Stimulated activated CD4-positive, alpha-beta T cell treated with anti-CD3 and anti-CD28 coated beads, Interleukin-2, amount 100 ng/mL, for 48 hours (primary cell): ENCODE results near the gene VILL.

ENCODE experiments used
- DNase-seq, 2 donors: peaks; one replicate each; pipeline ENCODE4 v3.0.0-alpha.2; 2020

The VILL gene

DNA sequence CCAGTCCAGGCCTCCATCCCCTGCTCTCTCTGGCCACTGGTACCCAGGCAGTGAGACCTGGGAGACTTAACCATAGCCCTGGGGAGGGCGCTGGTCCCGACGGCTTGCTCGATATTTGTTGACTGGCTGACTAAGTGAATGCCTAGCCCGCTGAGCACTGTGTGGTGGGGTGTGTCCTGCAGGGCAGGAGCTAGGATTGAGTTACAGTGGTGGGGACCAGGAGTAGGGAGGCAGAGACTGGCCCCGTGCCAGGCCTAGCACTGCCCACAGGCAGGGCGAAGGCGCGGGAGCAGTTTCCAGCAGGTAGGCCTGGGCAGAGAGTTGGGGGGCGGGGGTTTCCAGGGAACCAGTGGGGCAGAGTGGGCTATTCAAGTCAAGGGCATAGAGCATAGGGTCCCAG lies at the start of gene VILL:
TSS of gene VILL (plus strand) at position 260 of the 400 bp plus-strand sequence. CDS start 2,887 bp downstream, outside the sequence.
- no peak for DNase-seq

DNA sequence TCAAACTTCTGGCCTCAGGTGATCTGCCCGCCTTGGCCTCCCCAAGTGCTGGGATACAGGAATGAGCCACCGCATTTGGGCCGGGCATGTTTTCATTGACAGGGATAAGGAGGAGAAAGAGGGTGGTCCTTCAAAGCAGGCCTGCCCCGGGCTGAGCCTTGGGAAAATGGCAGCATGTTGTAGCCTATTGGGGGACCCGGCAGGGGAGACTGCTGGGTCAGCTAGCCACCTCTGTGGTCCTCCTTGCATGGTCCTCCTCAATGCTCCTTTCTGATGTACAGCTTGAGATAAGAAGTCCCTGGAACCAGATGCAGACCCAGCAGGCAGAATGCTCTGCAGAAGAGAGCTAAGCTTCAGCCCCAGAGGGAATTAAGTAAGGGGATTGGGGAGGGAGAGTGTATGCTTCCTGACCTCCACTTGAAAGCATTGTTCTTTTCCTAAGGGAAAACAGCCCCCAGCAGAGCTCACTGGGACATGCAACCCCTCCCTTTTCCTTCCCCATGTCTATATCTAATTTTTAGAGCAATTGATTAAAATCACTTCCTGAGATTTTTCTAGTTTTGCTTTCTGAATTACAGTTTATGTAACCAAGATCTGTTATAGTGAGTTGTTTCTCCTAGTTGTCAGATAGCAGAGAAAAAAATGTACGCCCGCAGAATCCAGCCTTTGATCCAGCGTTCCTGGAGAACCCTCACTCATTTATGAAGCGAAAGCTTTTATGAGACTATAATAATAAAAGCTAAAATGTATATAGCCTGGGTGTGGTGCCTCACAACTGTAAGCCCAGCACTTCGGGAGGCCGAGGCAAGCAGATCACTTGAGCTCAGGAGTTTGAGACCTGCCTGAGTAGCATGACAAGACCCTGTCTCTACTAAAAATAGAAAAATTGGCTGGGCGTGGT lies 48.7 kb upstream of the VILL start:
- no peak for DNase-seq

DNA sequence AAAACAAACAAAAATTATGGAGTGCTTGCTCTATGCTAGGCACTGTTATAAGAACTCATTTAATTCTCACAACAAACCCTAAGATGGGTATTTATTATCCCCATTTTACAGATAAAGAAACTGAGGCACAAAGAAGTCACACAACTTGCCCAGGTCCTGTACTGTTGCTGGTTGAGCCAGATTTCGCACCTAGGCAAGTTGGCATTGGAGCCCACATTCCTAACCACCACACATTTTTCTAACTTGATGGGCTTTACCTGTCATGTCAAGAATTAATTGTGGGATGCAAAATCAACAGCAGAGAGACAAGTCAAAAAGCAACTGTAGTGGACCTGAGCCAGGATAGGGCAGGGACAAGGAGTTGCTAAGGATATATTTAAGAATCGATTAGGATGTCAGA lies 47.9 kb upstream of the VILL start:
- no peak for DNase-seq

DNA sequence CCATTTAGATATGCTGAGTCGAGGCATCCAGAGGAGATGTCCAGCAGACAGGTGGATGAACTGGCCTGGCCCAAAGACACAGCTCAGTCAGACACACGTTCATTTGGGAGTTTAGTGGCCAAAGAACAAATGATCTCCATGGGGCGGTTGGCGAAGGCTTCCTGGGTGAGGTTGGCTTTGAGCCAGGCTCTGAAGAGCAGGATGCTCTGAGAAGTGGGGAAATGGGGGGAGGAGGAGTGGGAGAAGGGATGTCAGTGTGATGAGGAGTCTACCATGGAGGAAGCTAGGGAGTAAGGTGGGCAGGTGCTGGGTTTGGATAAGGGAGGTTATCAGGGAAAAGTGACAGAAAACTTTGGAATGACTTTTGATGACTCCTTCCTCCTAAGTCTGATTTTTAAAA lies 47.5 kb upstream of the VILL start:
- DNase-seq: no peak

DNA sequence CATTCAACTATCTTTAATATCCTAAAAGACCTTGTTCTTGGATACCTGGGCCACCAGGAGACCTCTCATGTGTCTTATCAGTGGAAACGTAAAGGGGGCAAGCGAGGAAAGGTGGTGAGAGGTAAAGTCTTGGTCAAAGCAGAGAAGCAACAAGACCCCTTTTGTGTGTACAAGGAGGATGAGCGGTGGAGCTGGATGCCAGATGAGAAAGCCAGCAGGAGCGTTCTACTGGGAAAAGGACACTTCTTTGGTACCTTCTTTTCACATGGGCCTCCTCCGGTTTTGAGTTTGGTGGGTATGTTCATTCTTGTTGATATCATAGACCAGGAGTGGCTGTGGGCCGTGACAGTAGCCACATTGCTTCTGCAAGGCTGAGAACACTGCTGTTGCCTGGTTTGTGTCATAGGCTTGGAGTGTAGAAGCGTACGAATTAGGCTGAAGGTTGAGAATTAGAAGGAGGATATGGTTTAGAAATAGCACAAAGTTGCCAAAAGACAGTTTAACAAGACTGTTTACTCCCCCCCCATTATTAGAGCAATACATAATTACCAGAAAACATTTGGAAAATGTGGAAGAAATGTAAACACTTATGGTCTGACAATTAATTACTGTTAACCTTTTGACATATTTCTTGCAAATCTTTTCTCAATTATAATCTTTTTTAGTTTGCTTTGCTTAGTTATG lies 46.8 kb upstream of the VILL start:
- no peak for DNase-seq

DNA sequence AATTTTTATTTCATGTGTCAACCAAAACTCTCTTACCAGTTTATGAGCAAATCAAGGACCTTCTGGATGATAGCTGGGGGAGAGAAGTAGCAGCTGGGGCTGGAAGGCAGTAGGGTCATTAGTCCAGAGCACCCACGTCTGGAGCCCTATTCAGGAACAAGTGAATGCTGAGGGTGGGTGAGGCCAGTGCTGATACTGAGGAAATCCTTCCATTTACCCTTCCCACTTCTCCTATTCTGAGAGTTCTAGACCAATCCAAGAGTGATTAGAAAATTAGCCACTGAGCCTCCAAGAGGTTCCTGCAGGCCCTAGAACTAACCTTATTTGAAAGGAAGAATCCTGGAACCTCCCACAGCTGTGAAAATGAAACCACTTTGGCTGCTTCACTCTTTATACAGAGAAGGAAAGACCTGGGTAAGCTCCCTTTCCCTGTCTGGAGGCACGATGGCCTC lies 46.2 kb upstream of the VILL start:
- DNase-seq: no peak

DNA sequence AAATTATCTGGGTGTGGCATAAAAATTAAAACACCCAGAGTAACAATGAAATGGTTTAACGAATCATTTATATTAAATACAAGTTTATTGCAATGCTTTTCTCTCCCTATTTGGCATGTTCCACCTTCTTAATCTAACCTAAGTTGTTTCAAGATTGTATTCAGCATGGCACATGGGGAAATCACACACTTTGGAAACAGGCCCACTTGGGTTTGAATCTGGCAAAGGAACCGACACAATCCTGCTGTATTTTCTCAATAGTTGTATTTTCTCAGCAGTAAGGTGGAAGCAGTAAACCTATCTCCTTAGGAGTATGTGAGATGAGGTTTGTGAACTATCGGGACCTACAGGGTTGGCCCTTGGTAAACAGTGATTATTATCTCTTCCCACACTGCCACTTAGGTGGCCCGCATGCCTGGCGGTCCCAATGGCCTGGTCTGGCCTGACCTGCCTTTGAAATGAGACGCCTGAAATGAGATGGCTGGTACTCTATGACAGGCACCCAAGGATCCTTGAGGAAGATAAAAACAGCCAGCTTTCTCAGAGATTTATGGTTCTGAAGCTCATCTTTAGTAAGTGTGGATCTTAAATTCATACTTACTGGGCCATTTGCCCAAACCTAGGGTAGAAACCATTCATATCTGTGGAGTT lies 45.3 kb upstream of the VILL start:
- no peak for DNase-seq

DNA sequence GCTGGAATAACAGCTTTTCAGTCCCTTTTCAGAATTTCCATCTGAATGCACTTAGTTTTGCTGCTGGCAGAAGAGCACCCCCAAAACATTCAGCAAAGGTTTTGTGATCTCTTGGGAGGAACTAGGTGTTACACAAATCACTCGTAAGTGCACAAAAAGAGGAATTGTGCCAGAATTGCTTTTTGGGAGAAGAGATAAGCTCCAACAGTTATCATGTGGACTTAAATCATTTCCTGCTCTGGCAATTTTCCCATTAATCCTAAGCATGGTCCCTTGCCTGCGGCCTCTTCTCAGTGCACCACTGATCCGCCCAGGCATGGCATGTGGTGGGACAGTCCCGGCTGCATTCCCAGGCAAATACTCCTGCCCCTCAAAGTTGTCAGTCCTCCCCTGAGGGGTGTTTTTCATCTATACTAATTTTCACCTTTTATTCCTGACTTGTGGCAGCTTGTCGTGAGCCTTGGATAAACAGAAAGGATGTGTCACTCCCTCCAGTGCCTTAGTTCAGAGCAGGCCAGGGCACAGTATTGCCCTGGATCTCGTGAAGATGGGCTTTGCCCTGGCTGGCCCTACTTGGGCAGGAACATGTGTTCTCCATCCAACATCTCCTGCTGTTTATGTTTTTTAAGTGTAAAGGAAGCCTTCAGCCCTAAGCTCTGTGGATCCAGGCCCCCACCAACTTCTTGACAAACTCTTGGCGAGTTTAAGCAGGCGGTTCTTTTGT lies 44.6 kb upstream of the VILL start:
- no peak for DNase-seq

DNA sequence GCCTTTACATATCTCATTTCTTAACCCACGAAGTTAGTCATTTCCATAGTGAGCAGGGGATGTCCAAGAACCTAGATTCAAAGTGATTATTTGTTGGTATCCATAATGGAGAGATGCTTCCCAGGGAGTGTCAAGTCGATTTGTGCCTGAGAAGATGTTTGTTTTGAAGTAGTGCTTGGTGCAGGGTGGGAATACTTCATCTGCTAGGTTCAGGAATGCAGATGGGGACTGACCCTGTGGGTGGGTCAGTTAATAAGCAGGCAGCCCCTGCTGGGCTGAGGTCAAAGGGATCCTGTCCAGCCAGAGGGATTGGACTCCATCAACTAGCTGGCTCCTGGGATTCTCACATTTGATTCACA lies 44.1 kb upstream of the VILL start:
- DNase-seq: no peak

DNA sequence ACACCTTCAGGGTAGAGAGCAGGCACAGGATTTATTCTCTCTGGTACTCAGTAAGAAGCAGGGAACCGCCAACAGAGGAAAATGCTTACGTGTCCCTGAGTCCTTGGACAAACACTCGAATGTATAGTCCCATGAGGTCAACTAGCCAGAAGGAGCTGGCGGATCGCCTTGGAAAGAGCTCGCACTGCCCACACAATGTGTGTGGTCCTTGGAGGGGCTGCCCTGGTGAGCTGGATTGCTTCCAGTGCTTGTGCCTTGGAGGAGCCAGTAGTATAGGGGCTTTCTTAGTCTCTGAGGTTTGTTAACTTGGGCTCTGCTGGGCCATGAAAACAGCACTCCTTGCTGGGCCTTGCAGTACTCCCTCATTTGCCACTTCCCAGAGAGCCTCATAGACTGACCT lies 40.7 kb upstream of the VILL start:
- DNase-seq: no peak

DNA sequence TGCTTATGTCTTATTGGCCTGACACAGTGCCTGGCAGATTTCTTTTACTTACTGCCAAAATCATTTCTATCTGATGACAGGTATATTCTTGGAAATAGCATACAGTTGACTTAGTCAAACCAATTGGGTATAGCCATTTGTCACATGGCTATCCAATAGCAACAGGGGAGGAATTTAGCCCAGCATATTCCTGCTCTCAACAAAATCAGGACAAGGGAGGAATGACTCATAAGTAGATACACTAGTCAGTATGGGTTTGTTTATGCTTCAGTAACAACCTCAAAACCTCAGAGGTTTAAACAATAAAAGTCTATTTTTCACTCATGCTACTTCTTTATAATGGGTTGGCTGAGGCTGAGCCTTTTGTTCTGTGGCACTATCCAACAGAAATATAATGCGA lies 38.0 kb upstream of the VILL start:
- DNase-seq: no peak

DNA sequence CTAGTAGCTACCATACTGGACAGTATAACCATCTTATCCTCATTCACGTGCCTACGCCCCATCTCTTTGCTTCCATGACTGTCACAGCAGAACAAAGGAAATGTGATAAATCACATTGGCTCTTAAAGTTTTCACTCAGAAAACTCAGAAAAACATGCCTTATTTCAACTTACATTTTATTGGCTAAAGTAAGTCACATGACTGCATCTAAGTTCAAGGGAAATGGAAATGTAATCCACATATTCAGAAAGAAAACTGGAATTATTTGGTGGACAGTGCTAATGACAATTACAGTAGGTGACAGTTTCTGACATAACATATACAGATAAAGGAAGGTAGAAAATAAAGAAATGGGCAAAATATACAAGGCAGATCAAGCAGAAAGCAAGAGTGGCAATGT lies 37.4 kb upstream of the VILL start:
- no peak for DNase-seq

DNA sequence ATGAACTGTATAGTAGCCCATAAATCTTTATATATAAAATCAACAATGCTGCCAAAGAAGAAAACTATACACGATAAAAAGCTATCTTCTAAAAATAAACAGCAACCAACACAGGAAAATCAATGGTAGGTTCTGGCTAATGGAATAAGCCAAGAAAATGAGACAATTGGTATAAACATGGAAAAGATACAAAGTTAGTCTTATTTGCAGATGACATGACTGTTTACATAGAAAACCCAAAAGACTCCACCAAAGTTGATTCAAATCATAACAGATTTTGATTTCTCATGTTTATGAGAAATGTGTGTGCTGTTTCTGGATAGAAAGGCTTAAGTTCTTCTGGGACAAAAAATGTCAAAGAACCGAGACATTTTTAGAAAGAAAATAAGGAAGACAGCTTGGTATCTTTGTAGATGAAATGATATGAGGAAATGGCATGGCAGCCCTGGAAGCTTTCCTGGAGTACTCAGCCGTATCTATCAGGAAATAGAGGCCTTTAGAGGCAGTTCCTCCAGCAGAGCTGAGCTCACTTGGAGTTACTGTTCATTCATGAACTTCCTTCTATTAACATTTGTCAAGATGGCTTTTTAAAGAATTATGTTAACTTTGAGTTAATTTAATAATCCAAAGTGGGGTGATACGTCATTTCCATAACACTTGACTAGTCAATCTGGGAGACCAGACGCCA lies 36.7 kb upstream of the VILL start:
- DNase-seq: no peak

DNA sequence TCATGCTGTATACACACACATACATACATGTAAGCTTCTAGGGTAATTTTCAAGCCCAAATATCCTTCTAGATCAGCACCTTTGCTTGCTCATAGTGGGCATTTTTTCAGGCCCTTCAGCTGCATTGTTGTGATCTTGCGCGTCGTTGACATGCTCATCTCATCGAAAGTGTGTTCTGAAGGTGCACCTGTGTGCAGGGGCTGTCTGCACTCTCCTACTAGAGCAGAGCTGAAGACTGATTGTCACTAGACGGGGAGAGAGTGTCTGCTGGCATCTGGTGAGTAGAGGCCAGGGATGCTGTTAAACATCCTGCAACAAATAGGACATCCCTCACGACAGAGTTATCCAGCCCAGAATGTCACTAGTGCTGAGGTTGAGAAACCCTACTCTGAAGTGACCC lies 35.7 kb upstream of the VILL start:
- no peak for DNase-seq

DNA sequence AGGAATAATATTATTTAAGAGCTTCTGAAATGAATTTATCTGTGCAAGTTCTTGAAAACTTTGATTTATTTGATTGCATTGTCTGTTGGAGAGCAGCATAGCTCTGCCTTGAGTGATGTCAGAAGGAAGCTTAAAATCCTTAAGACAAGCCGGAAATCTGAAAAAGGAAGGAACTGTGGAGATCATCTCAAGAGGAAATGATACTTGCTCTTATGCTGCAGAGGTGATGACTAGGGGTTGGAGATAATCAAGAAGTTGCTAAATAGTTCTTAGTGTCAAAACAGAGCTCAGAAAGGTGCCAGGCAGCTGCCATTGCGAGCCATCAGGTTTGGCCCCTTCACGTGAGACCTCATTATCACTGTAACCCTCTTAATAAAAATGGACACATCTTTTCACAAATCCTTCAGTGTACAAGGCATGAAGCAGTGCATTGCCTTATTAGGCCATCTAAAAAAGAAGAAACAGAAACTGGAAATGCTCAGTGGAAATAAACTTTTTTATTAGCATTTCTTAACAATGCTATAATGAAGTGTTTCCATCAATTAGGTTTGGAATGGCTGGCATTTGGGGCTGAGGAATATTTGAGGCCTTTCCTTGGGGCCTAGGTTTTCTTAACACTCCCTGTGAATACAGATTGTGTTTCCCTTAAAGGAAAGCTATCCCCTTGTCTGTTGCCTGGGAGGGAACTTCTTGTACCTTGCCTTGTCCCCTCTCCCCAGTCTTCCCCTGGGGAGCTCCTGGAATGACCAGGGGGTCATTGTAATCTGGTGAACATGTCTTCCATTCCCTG lies 34.5 kb upstream of the VILL start:
- DNase-seq: no peak

DNA sequence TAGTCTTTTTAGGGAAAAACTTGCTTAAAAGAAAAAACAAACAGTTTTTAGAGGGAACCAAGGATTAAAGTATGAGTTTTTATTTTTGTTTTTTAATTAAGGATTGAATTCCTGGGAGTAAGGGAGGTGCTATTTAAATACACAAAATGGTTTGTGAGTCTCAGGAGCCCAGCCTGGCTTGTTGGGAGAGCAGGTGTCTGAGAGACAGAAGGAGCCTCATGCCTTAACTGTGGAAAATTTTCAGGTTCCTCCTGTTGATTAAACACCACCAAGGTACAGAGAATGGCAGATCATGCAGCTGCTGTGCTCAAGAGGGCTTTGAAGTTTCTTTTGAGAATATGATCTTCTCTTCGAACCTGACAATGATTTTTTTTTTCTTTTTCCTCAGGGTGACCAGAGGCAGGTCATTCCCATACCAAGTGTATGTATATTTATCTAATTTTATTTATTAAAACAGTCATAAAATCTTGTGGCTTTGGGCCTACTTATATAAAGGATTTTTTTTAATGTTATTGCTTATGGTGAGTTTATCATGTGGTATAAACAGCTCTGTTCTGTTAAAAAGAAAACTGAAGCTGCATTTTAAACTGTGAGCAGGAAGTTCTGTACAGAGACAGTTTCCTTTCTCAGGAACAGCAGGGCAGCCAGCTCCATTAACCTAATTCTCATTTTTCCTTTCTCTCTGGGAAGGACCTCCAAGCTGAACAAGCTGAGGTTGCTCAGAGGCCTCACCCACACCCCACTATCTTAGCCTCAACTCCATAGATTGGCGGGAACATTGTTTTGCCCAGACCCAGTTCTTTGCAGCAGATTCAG lies 33.7 kb upstream of the VILL start:
- no peak for DNase-seq

DNA sequence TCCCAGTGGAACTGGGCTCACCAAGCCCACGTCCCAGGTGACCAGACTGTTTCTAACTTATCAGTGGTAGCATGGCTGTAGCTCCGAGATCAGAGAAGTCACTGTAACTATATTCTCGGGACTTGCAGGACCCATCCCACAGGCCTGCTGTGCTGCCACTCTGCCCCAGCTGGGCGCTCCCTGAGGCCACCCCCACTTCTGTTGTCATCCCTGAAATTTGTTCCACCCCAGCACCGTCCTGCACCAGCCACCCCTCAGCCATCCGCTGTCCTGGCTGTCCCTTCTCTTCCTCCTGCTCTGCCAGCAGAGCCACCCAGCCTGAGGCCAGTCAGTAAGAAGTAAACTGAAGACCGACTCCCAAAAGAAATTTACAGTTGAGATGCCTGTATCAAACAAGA lies 33.0 kb upstream of the VILL start:
- DNase-seq: no peak

DNA sequence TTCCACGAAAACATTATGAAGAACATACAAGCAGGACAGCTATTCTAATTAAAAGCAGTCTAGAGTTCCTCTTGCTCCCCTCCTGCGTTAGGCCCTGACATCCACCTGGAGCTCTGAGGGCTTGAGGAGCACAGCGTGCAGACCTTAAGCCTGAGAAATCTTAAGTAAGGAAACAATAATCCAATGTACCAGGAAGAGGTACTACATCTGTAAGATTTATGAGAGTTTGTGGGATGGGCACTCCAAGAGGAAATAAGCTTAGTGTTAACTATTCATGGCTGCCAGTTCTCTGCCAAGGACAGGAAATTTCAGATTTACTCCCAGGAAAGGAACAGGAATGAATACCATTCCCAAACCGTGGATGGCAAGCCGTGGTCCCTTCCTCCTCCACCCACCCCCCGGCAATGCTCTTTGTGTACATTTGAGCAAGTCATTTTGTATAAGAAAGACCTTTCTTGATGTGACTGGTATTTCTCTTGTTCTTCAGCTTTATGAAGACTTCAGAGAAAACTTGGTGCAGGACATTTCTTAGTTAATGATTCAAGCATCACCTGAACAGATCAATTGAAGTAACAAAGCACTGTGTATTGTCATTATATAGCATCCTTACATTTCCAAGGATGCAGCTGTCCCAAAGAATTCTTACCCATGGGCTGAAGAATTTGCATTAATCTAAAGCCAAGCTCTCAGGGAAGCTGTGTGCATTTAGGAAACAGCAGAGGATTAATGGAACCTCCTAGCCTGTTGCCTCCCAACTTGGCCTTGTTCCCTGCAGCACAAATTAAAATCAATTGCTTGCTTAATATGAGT lies 28.8 kb upstream of the VILL start:
- DNase-seq: no peak

DNA sequence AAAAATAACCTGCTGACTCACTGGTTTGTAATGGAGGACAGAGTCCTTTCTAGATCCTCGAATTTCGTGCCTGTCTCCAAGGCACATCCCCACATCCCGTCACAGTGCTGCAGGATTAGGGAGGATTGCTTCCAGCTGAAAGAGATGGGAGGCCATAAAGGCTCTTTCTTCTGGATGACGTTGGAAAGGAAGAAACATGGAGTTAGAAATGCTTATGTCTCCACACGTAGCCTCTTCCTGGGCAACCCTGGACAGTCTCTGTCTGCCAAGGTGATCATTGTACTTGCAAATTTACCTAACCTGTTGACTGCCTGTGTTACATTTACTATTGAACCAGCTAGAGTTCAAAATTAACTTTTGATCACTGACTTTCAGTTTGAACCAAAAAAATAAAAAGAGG lies 27.6 kb upstream of the VILL start:
- no peak for DNase-seq

DNA sequence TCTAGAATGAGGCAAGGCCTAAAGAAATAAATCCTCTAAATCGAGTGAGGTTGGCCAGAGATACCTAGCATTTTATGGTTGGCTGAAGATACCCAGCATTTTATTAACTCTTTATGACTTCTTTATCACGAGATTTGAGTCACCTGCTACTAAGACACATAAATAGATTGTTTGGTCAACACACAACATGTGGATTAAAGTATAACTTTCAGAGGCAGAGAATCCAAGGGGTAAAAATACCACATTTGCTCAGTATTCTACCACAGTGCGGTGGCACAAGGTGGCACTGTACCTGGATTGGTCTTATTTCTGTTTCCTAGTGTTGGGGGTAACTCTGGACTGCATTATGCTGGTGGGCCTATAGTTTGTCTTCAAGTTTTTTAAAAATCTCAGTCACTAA lies 27.0 kb upstream of the VILL start:
- DNase-seq: no peak
